ENCODE data around the gene BANF2. TPM values are rescaled to one million over a fixed set of nuclear protein-coding genes. Genes with fewer than 3 reads are reported as not detected.

Gene BANF2
- total and polyA plus RNA-seq, 4 donors, result not detected

DNA sequence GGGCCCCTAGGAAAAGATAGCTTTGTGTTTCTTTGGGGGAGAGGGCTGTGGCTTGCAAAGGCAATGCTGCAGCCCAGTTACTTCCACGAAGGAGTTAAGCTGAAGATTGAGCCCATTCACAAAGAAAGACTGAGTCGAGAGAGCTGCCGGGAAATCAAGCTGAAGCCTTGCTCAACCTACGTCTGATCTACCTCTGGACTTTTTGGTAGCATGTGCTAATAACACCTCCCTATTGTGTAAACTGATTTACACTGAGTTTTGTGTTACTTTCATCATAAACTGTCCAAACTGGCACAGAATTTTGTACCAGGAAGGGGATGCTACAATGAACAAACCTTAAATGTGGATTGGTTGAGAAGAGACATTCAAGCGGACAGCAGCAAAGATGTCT is 23.5 kb downstream of the BANF2 start (continued):
- TF ChIP-seq SP1 (IDR thresholded peaks at IDR 0.05), result no peak
- TF ChIP-seq, protein P1, sequence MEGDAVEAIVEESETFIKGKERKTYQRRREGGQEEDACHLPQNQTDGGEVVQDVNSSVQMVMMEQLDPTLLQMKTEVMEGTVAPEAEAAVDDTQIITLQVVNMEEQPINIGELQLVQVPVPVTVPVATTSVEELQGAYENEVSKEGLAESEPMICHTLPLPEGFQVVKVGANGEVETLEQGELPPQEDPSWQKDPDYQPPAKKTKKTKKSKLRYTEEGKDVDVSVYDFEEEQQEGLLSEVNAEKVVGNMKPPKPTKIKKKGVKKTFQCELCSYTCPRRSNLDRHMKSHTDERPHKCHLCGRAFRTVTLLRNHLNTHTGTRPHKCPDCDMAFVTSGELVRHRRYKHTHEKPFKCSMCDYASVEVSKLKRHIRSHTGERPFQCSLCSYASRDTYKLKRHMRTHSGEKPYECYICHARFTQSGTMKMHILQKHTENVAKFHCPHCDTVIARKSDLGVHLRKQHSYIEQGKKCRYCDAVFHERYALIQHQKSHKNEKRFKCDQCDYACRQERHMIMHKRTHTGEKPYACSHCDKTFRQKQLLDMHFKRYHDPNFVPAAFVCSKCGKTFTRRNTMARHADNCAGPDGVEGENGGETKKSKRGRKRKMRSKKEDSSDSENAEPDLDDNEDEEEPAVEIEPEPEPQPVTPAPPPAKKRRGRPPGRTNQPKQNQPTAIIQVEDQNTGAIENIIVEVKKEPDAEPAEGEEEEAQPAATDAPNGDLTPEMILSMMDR (IDR thresholded peaks at IDR 0.05; ENCODE audit: low read depth, low read length, missing input control), result no peak
- TF ChIP-seq FOXA1 (IDR thresholded peaks at IDR 0.05), result no peak

GRCh38 chr20:17725094-17725835 is 25.5 kb downstream of the BANF2 start:
- 81% methylated on average over 13 of the region's 13 CpGs for WGBS
- Histone ChIP-seq H3K27ac (ENCODE audit: low read depth in 1 of 2, low read length in 2 of 2) (no peak overlapping the region), H3K36me3 (ENCODE audit: control insufficient read depth in 4 of 4, insufficient read depth in 3 of 4, low read depth in 1 of 4, low read length in 3 of 4) (no peaks in the 10 kb centered on the region), H3K9me3 (ENCODE audit: control insufficient read depth in 4 of 4, low read length in 3 of 4) (no peaks in the 10 kb centered on the region), H3K27me3 (ENCODE audit: control insufficient read depth in 4 of 4, insufficient read depth in 4 of 4, low read length in 3 of 4) (no peaks in the 10 kb centered on the region), H3K4me3 (ENCODE audit: low read depth in 1 of 3, low read length in 3 of 3) (no peak overlapping the region), H3K9ac (ENCODE audit: low read depth in 1 of 2, low read length in 2 of 2) (no peak overlapping the region), H3K4me1 (ENCODE audit: control insufficient read depth in 4 of 4, insufficient read depth in 4 of 4, low read length in 3 of 4) (peaks cover 0 to 3% (median 1%) of the 10 kb centered on the region in 4 donors)
- DNase-seq (ENCODE audit: low spot score), result no peak
- TF ChIP-seq HNF4G (IDR thresholded peaks at IDR 0.05), result no peak
- TF ChIP-seq, protein P2, sequence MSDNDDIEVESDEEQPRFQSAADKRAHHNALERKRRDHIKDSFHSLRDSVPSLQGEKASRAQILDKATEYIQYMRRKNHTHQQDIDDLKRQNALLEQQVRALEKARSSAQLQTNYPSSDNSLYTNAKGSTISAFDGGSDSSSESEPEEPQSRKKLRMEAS (IDR thresholded peaks at IDR 0.05), result no peak
- TF ChIP-seq HNF4A (conservative IDR thresholded peaks at IDR 0.05), result no peak
- TF ChIP-seq FOXA1 (IDR thresholded peaks at IDR 0.05), result no peak
- TF ChIP-seq GABPA (IDR thresholded peaks at IDR 0.05 in 1 of 2, conservative IDR thresholded peaks at IDR 0.05 in 1 of 2), result no peak
- TF ChIP-seq SP1 (IDR thresholded peaks at IDR 0.05), result no peak
- no peak for TF ChIP-seq EGR1 (IDR thresholded peaks at IDR 0.05; ENCODE audit: low read depth in 2 of 2)
- TF ChIP-seq, protein P1 (IDR thresholded peaks at IDR 0.05; ENCODE audit: low read depth, low read length, missing input control), result no peak
- no peak for TF ChIP-seq FOXA2 (IDR thresholded peaks at IDR 0.05)
- no peak for TF ChIP-seq JUND (IDR thresholded peaks at IDR 0.05)
- no peak for TF ChIP-seq YY1 (IDR thresholded peaks at IDR 0.05)
- TF ChIP-seq NR2F2 (IDR thresholded peaks at IDR 0.05), result no peak
- TF ChIP-seq REST (IDR thresholded peaks at IDR 0.05), result no peak
- no peak for TF ChIP-seq RXRA (IDR thresholded peaks at IDR 0.05)
- no peak for TF ChIP-seq ZBTB33 (IDR thresholded peaks at IDR 0.05)
- TF ChIP-seq RAD21 (IDR thresholded peaks at IDR 0.05), result no peak
- no peak for TF ChIP-seq ATF3 (IDR thresholded peaks at IDR 0.05)
- no peak for TF ChIP-seq TAF1 (conservative IDR thresholded peaks at IDR 0.05)

Measured in liver (tissue), 9 donors.